Tibial nerve (tissue), 4 donors: ENCODE data around the gene DNAH14. TPM values are rescaled to one million over a fixed set of nuclear protein-coding genes. Genes with fewer than 3 reads are reported as not detected.

Experiments used
- DNase-seq, 2 donors: peaks; one replicate each; pipeline ENCODE4 v3.0.0-alpha.2; 2019; ENCODE audit warnings: low spot score in 2 of 2
- H3K27ac ChIP-seq, 4 donors: fragments of 200-600 bp; sonication (generic) in 3 of 4; one replicate each; pipeline ENCODE4 v1.5.1; 2017 to 2019; ENCODE audit warnings: mild to moderate bottlenecking in 1 of 4
- H3K27me3 ChIP-seq, 2 donors: fragments of 200-600 bp; sonication (generic) in 1 of 2; one replicate each; pipeline versions ENCODE4 v1.5.1 to v1.6.0; 2017 to 2019
- H3K36me3 ChIP-seq, 3 donors: fragments of 200-600 bp; sonication (generic); one replicate each; pipeline ENCODE4 v1.5.1; 2018 to 2019
- H3K4me1 ChIP-seq, 4 donors: fragments of 200-600 bp; sonication (generic) in 3 of 4; one replicate each; pipeline ENCODE4 v1.5.1; 2017 to 2019
- H3K4me3 ChIP-seq, 4 donors: fragments of 200-600 bp; sonication (generic) in 3 of 4; one replicate each; pipeline ENCODE4 v1.5.1; 2017 to 2019; ENCODE audit warnings: mild to moderate bottlenecking in 1 of 4, moderate library complexity in 1 of 4
- H3K9me3 ChIP-seq, 4 donors: fragments of 200-600 bp; sonication (generic) in 3 of 4; one replicate each; pipeline ENCODE4 v1.5.1; 2017 to 2019
- EP300 ChIP-seq, 2 donors: sonication (generic); formaldehyde crosslinking; IDR thresholded peaks; one replicate each; pipeline ENCODE4 v1.6.1; 2017; ENCODE audit warnings: antibody characterized with exemption in 2 of 2, mild to moderate bottlenecking in 1 of 2
- POLR2A ChIP-seq, 2 donors: fragments of 450-650 bp; IDR thresholded peaks; one replicate each; pipeline ENCODE4 v1.6.1; 2017; ENCODE audit warnings: antibody characterized with exemption in 2 of 2, mild to moderate bottlenecking in 2 of 2, moderate library complexity in 2 of 2
- WGBS, 2 donors: methylation state at CpG; one replicate each; pipeline ENCODE4 v1.1.5; 2018; 5-methylcytosine and 5-hydroxymethylcytosine counted together
- total RNA-seq, 4 donors: library from RNA; depleted of rRNA; stranded (reverse); fragments of >200 nt; gene quantifications; one replicate each; pipeline ENCODE4 v1.1.0, GENCODE V29; 2016
- TF ChIP-seq, protein P1 (sequence below), 5 experiments: fragments of 200-600 bp in 3 of 5; fragments of 450-650 bp in 2 of 5; sonication (generic) in 3 of 5; IDR thresholded peaks; one replicate each; pipeline ENCODE4 v1.5.1; 2016 to 2019; ENCODE audit warnings: antibody characterized with exemption in 5 of 5, mild to moderate bottlenecking in 3 of 5, moderate library complexity in 2 of 5

The DNAH14 gene
- total RNA-seq, 4 donors from 2014 or later: 1.2 to 6.5 (median 4.4) TPM

DNA sequence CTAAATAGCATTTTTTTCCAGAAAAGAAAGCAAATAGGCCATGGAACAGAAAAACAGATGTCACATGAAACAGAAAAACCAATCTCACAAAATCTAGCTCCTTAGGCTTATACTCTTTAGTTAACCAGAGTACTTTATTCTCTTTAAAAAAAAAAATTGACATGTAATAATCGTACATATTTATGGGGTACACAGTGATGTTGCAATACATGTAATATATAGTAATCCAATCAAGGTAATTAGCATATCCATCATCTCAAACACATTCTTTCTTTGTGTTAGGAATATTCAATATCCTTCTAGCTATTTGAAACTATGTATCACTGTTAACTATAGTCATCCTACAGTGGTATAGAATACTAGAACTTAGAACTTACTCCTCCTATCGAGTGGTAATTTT, 478.3 kb downstream of the DNAH14 start:
- peaks cover 4 to 79% (median 5%) of the 10 kb centered on the region in 3 donors for H3K36me3 ChIP-seq
- TF ChIP-seq, protein P1, sequence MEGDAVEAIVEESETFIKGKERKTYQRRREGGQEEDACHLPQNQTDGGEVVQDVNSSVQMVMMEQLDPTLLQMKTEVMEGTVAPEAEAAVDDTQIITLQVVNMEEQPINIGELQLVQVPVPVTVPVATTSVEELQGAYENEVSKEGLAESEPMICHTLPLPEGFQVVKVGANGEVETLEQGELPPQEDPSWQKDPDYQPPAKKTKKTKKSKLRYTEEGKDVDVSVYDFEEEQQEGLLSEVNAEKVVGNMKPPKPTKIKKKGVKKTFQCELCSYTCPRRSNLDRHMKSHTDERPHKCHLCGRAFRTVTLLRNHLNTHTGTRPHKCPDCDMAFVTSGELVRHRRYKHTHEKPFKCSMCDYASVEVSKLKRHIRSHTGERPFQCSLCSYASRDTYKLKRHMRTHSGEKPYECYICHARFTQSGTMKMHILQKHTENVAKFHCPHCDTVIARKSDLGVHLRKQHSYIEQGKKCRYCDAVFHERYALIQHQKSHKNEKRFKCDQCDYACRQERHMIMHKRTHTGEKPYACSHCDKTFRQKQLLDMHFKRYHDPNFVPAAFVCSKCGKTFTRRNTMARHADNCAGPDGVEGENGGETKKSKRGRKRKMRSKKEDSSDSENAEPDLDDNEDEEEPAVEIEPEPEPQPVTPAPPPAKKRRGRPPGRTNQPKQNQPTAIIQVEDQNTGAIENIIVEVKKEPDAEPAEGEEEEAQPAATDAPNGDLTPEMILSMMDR (IDR thresholded peaks at IDR 0.05): no peak
- TF ChIP-seq POLR2A (IDR thresholded peaks at IDR 0.05) (no peak), EP300 (IDR thresholded peaks at IDR 0.05) (no peak)
- no peaks in the 10 kb centered on the region for H3K4me1 ChIP-seq
- no peaks in the 10 kb centered on the region for H3K27me3 ChIP-seq
- no peaks in the 10 kb centered on the region for H3K9me3 ChIP-seq
- H3K4me3 ChIP-seq: no peak overlapping the region
- DNase-seq: no peak
- no peak overlapping the region for H3K27ac ChIP-seq
- 93 to 94% methylated on average over 2 of the region's 2 CpGs for WGBS, 2 donors

DNA sequence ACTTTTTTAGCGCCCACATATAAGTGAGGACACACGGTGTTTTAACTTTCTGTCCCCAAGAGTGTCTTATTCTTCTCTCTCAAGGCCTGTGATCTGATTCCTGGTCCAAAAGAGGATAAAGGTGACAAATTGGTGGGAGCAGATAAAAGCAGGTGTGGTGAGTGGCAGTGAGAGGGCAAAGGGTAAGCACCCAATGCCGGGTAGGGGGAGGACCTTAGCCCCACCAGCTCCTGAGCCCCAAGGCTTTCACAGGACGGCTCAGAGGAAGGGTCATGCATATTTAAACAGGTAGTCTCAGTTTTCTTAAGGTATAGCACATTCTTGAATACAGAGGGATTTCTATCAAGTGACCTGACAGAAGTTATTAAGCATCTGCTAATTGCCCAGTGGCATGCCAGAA, 478.8 kb downstream of the DNAH14 start:
- DNase-seq: no peak
- WGBS, 2 donors: 76 to 80% methylated on average over 4 of the region's 4 CpGs
- H3K4me3 ChIP-seq: no peak overlapping the region
- no peaks in the 10 kb centered on the region for H3K27me3 ChIP-seq
- H3K36me3 ChIP-seq: peaks cover 4 to 79% (median 5%) of the 10 kb centered on the region in 3 donors
- H3K27ac ChIP-seq: no peak overlapping the region
- TF ChIP-seq POLR2A (IDR thresholded peaks at IDR 0.05) (no peak), EP300 (IDR thresholded peaks at IDR 0.05) (no peak)
- TF ChIP-seq, protein P1 (IDR thresholded peaks at IDR 0.05): no peak
- no peaks in the 10 kb centered on the region for H3K9me3 ChIP-seq
- H3K4me1 ChIP-seq: no peaks in the 10 kb centered on the region

DNA sequence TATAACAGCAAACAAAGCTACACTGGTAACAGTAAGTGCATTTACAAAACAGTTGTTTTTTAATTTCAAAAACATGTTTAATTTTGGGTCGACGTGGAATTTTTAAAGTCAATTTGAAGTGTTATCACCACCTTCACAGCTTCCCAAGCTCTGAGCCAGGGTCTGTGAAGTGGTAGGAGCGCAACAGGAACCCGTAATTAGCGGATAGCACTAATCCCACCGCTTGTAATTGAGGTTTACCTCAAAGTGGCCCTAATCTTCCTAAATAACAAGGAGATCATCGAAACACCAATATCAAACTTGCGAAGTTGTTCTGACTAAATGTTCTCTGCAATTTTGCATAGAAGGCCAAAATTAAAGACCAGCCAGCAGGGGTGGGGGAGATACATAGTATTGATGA, 479.6 kb downstream of the DNAH14 start:
- TF ChIP-seq, protein P1 (IDR thresholded peaks at IDR 0.05): no peak
- TF ChIP-seq POLR2A (IDR thresholded peaks at IDR 0.05) (no peak), EP300 (IDR thresholded peaks at IDR 0.05) (no peak)
- Histone ChIP-seq H3K27ac (no peak overlapping the region), H3K4me1 (no peaks in the 10 kb centered on the region), H3K27me3 (no peaks in the 10 kb centered on the region), H3K4me3 (no peak overlapping the region), H3K36me3 (peaks cover 4 to 76% (median 5%) of the 10 kb centered on the region in 3 donors), H3K9me3 (no peaks in the 10 kb centered on the region)
- 84% methylated on average over 8 of the region's 8 CpGs for WGBS, 2 donors
- no peak for DNase-seq

DNA sequence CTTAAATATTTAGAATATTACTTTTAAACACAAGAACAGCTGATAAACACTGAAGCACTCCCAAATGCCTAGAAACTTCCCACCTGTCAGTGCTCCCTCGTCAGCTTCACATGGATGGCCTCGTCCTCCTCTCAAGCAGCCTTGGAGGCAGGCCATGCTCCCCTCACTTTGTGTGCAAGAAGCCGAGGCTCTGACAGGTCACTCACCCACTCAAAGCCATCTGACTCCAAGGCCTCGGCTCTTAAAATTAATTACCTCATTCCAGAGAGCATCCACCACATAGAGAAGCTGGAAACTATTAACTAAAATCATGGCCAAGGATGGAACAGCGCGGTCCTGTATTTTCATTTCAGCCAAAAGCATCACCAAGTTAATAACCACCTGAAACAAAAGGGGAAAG, 480.6 kb downstream of the DNAH14 start:
- Histone ChIP-seq H3K36me3 (peaks cover 4 to 82% (median 5%) of the 10 kb centered on the region in 3 donors), H3K27ac (no peak overlapping the region), H3K27me3 (no peaks in the 10 kb centered on the region), H3K4me1 (no peaks in the 10 kb centered on the region), H3K9me3 (no peaks in the 10 kb centered on the region), H3K4me3 (no peak overlapping the region)
- TF ChIP-seq, protein P1 (IDR thresholded peaks at IDR 0.05): no peak
- TF ChIP-seq EP300 (IDR thresholded peaks at IDR 0.05) (no peak), POLR2A (IDR thresholded peaks at IDR 0.05) (no peak)
- 64 to 73% methylated on average over 6 of the region's 6 CpGs for whole genome bisulfite sequencing, 2 donors
- DNase-seq: no peak

DNA sequence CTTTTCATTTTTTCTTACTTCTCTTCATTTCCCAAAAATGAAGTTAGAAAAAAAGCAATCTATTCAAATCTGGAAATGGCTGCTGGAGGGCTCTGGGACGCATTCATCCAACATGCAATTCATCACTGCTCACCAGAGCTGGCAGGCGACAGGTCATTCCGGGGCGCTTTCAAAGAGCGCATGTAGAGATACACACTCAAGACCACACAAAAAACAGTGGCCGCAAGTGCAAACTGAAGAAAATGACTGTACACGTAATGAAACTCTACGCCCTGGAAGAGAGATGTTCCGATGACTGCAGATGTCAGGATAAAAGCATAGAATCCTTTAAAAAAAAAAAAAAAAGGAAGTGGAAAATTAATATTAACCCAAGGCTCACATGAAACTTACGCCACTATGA, 482.8 kb downstream of the DNAH14 start:
- 88 to 90% methylated on average over 10 of the region's 10 CpGs for WGBS, 2 donors
- H3K27ac ChIP-seq: no peak overlapping the region
- H3K36me3 ChIP-seq: peaks cover 4 to 81% (median 5%) of the 10 kb centered on the region in 3 donors

More for the DNA sequence above, 482.8 kb downstream of the DNAH14 start:
- Histone ChIP-seq H3K4me1 (no peaks in the 10 kb centered on the region), H3K27me3 (no peaks in the 10 kb centered on the region), H3K4me3 (no peak overlapping the region), H3K9me3 (no peaks in the 10 kb centered on the region)
- TF ChIP-seq POLR2A (IDR thresholded peaks at IDR 0.05) (no peak), EP300 (IDR thresholded peaks at IDR 0.05) (no peak)
- TF ChIP-seq, protein P1 (IDR thresholded peaks at IDR 0.05): no peak
- DNase-seq: no peak
